Fibroblast of lung (primary cell): ENCODE measurements around the gene ANAPC2.

ENCODE experiments used
- CTCF ChIP-seq, 2 donors: IDR thresholded peaks in 1 of 2; conservative IDR thresholded peaks in 1 of 2; 1 replicate in 1 of 2; 2 replicates in 1 of 2; pipeline ENCODE4 v1.5.1; 2011 to 2012; ENCODE audit warnings: low read length in 2 of 2, control low read depth in 1 of 2, inconsistent platforms in 1 of 2, low read depth in 1 of 2, mild to moderate bottlenecking in 1 of 2
- EZH2 ChIP-seq: IDR thresholded peaks from 2 replicates; pipeline ENCODE4 v1.5.1; 2012; ENCODE audit warnings: low read length, control low read depth, mild to moderate bottlenecking; ENCODE audit errors: missing control alignments

DNA sequence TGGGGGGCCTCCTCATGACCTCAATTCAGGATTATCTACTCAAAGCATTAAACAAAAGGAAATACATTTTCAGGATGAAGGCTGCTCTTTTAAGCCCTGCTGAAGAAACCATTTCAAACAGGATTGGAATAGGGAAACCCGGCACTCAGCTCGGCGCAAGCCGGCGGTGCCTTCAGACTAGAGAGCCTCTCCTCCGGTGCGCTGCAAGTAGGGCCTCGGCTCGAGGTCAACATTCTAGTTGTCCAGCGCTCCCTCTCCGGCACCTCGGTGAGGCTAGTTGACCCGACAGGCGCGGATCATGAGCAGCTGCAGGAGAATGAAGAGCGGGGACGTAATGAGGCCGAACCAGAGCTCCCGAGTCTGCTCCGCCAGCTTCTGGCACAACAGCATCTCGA, 16.4 kb upstream of the ANAPC2 start:
- TF ChIP-seq CTCF (conservative IDR thresholded peaks at IDR 0.05 in 1 of 2, IDR thresholded peaks at IDR 0.05 in 1 of 2; ENCODE audit: low read depth in 1 of 2, low read length in 2 of 2) (no peak), EZH2 (no peak)
